H1 (cell line): ENCODE results near the gene CELF4. TPM values are rescaled to one million over a fixed set of nuclear protein-coding genes. Genes with fewer than 3 reads are reported as not detected.

ENCODE experiments used
- CBX5 ChIP-seq: fragments of 300-800, 300-1000 bp; sonication (generic); IDR thresholded peaks from 2 replicates; pipeline ENCODE4 v1.7.1; 2016; ENCODE audit warnings: antibody characterized with exemption, low read length, low read depth
- CHD7 ChIP-seq: fragments of 300-600 bp; sonication (generic); IDR thresholded peaks from 2 replicates; pipeline ENCODE4 v1.7.1; 2012; ENCODE audit warnings: low read length, moderate library complexity, mild to moderate bottlenecking, inconsistent platforms; ENCODE audit not compliant: insufficient replicate concordance
- polyA plus RNA-seq, 7 experiments: library from polyadenylated mRNA; depleted of rRNA in 3 of 7; stranded (reverse) in 5 of 7; unstranded in 2 of 7; fragments of >200 nt in 5 of 7; fragments of 200-250 nt in 2 of 7; gene quantifications; 1 replicate in 5 of 7; 2 replicates in 1 of 7; 4 replicates in 1 of 7; pipeline versions ENCODE4 v1.2.1 to v1.2.3, GENCODE V29; 2011 to 2013; ENCODE audit warnings: missing spikeins in 2 of 7, mixed read lengths in 2 of 7
- total RNA-seq: library from RNA; stranded (reverse); fragmentation: NEBNext Ultra II Directional; extraction: Animal tissue kit (Norgen Biotek cat#: 25700); gene quantifications from 2 replicates; pipeline ENCODE4 v1.2.1, GENCODE V29; 2021

CELF4 gene
- total and polyA plus RNA-seq, 2 of the 8 experiments (the other 6 are each of a cell fraction or from before 2014, with no cell fraction given): 1.6 to 3.4 TPM

- TF ChIP-seq CHD7 (no peak), CBX5 (no peak)
Observed at GRCh38 chr18:37520508-37520907, 45.1 kb downstream of the CELF4 start (continued).
